Mesenchymal stem cell (in vitro differentiated cells and primary cell): ENCODE data around the gene CSNK2A1.

Source experiments
- DNase-seq: peaks from one replicate; pipeline ENCODE4 v3.0.0-alpha.2; 2013
- H2AFZ ChIP-seq: one replicate; pipeline ENCODE4 v1.6.1; 2013; ENCODE audit warnings: low read depth, mild to moderate bottlenecking, control low read depth, inconsistent platforms, low read length, moderate library complexity
- H2AK5ac ChIP-seq: 2 replicates; pipeline ENCODE4 v1.6.1; 2013; ENCODE audit warnings: low read length, moderate library complexity, mild to moderate bottlenecking, inconsistent platforms; ENCODE audit not compliant: severe bottlenecking
- H2BK120ac ChIP-seq: one replicate; pipeline ENCODE4 v1.6.1; 2013; ENCODE audit warnings: low read depth, mild to moderate bottlenecking, inconsistent platforms, low read length, moderate library complexity
- H2BK12ac ChIP-seq, 2 experiments: one replicate each; pipeline ENCODE4 v1.6.1; 2013; ENCODE audit warnings: inconsistent platforms in 2 of 2, low read length in 2 of 2, mild to moderate bottlenecking in 2 of 2, moderate library complexity in 2 of 2, control low read depth in 1 of 2
- H2BK15ac ChIP-seq: one replicate; pipeline ENCODE4 v1.6.1; 2013; ENCODE audit warnings: mild to moderate bottlenecking, low read depth, inconsistent platforms; ENCODE audit not compliant: poor library complexity, severe bottlenecking
- H2BK5ac ChIP-seq: 2 replicates; pipeline ENCODE4 v1.6.1; 2013; ENCODE audit warnings: low read depth, mild to moderate bottlenecking, low read length, control low read depth, inconsistent platforms; ENCODE audit not compliant: poor library complexity, severe bottlenecking
- H3K14ac ChIP-seq, 2 experiments: one replicate each; pipeline ENCODE4 v1.6.1; 2013; ENCODE audit warnings: inconsistent platforms in 2 of 2, low read length in 2 of 2, control low read depth in 1 of 2, mild to moderate bottlenecking in 1 of 2, moderate library complexity in 1 of 2
- H3K18ac ChIP-seq, 2 experiments: one replicate each; pipeline ENCODE4 v1.6.1; 2013; ENCODE audit warnings: inconsistent platforms in 2 of 2, low read length in 2 of 2, control low read depth in 1 of 2, low read depth in 1 of 2, mild to moderate bottlenecking in 1 of 2
- H3K23ac ChIP-seq, 2 experiments: one replicate each; pipeline ENCODE4 v1.6.1; 2013; ENCODE audit warnings: inconsistent platforms in 2 of 2, low read length in 2 of 2, mild to moderate bottlenecking in 2 of 2, moderate library complexity in 2 of 2, control low read depth in 1 of 2
- H3K27ac ChIP-seq: 2 replicates; pipeline ENCODE4 v1.5.1; 2013; ENCODE audit warnings: mild to moderate bottlenecking, moderate library complexity, low read length, control low read depth, inconsistent platforms; ENCODE audit not compliant: poor library complexity, severe bottlenecking
- H3K27me3 ChIP-seq, 2 experiments: 2 replicates each; pipeline versions ENCODE4 v1.6.1 to v1.7.0; 2013; ENCODE audit warnings: low read length in 2 of 2, mild to moderate bottlenecking in 2 of 2, moderate library complexity in 2 of 2, control low read depth in 1 of 2, inconsistent platforms in 1 of 2; ENCODE audit not compliant: control insufficient read depth in 1 of 2, insufficient read depth in 1 of 2
- H3K36me3 ChIP-seq, 2 experiments: 2 replicates each; pipeline versions ENCODE4 v1.6.1 to v1.7.0; 2013; ENCODE audit warnings: low read length in 2 of 2, control low read depth in 1 of 2, inconsistent platforms in 1 of 2, low read depth in 1 of 2, mild to moderate bottlenecking in 1 of 2; ENCODE audit not compliant: insufficient read depth in 2 of 2, control insufficient read depth in 1 of 2
- H3K4ac ChIP-seq, 2 experiments: one replicate each; pipeline ENCODE4 v1.6.1; 2013; ENCODE audit warnings: inconsistent platforms in 2 of 2, low read length in 2 of 2, mild to moderate bottlenecking in 2 of 2, moderate library complexity in 2 of 2, control low read depth in 1 of 2, low read depth in 1 of 2
- H3K4me1 ChIP-seq: 2 replicates; pipeline ENCODE4 v1.6.1; 2013; ENCODE audit warnings: low read depth, low read length, control low read depth; ENCODE audit not compliant: control insufficient read depth, insufficient read depth
- H3K4me2 ChIP-seq: 2 replicates; pipeline ENCODE4 v1.6.1; 2013; ENCODE audit warnings: low read length, mild to moderate bottlenecking, inconsistent platforms; ENCODE audit not compliant: poor library complexity, severe bottlenecking
- H3K4me3 ChIP-seq, 2 experiments: 2 replicates each; pipeline versions ENCODE4 v1.5.1 to v1.7.0; 2013; ENCODE audit warnings: low read length in 2 of 2, mild to moderate bottlenecking in 2 of 2, control low read depth in 1 of 2, low read depth in 1 of 2; ENCODE audit not compliant: insufficient read depth in 1 of 2
- H3K79me1 ChIP-seq: replicated peaks from 2 replicates; pipeline ENCODE4 v1.6.1; 2013; ENCODE audit warnings: mild to moderate bottlenecking, control low read depth, low read length, inconsistent platforms; ENCODE audit not compliant: poor library complexity, severe bottlenecking
- H3K9ac ChIP-seq: 2 replicates; pipeline ENCODE4 v1.7.0; 2013; ENCODE audit warnings: mild to moderate bottlenecking, low read length, moderate library complexity
- H3K9me3 ChIP-seq: 2 replicates; pipeline ENCODE4 v1.7.0; 2013; ENCODE audit warnings: mild to moderate bottlenecking, low read length; ENCODE audit not compliant: control insufficient read depth
- H4K8ac ChIP-seq: one replicate; pipeline ENCODE4 v1.6.1; 2013; ENCODE audit warnings: inconsistent platforms, mild to moderate bottlenecking, low read length, moderate library complexity
- H4K91ac ChIP-seq: one replicate; pipeline ENCODE4 v1.6.1; 2013; ENCODE audit warnings: mild to moderate bottlenecking, low read length, inconsistent platforms
- WGBS: methylation state at CpG from one replicate; pipeline ENCODE4 v1.1.7; 2013; ENCODE audit warnings: mixed read lengths; 5-methylcytosine and 5-hydroxymethylcytosine counted together

CSNK2A1 gene

GRCh38 chr20:574297-574942, 30.8 kb upstream of the CSNK2A1 start:
- no peaks in the 10 kb centered on the region for H3K79me1 ChIP-seq
- H3K23ac ChIP-seq, result no peak overlapping the region
- no peak overlapping the region for H3K27ac ChIP-seq
- no peak overlapping the region for H2BK120ac ChIP-seq
- H3K4ac ChIP-seq, result no peak overlapping the region
- no peak overlapping the region for H2AFZ ChIP-seq
- no peak overlapping the region for H3K4me3 ChIP-seq
- H2BK15ac ChIP-seq, result no peak overlapping the region
- no peak overlapping the region for H4K8ac ChIP-seq
- no peak overlapping the region for H2BK12ac ChIP-seq
- no peak for DNase-seq
- WGBS, result 62% methylated on average over 15 of the region's 15 CpGs
- H3K4me1 ChIP-seq, result no peaks in the 10 kb centered on the region
- no peak overlapping the region for H4K91ac ChIP-seq
- H3K18ac ChIP-seq, result no peak overlapping the region
- peaks cover 49 to 67% of the 10 kb centered on the region in 2 experiments for H3K27me3 ChIP-seq
- no peaks in the 10 kb centered on the region for H3K36me3 ChIP-seq
- H2BK5ac ChIP-seq, result no peak overlapping the region
- H3K14ac ChIP-seq, result peak overlapping the region in 1 of 2 experiments; percentile 84
- no peak overlapping the region for H3K4me2 ChIP-seq
- no peak overlapping the region for H3K9ac ChIP-seq
- H2AK5ac ChIP-seq, result no peak overlapping the region
- H3K9me3 ChIP-seq, result no peaks in the 10 kb centered on the region

DNA sequence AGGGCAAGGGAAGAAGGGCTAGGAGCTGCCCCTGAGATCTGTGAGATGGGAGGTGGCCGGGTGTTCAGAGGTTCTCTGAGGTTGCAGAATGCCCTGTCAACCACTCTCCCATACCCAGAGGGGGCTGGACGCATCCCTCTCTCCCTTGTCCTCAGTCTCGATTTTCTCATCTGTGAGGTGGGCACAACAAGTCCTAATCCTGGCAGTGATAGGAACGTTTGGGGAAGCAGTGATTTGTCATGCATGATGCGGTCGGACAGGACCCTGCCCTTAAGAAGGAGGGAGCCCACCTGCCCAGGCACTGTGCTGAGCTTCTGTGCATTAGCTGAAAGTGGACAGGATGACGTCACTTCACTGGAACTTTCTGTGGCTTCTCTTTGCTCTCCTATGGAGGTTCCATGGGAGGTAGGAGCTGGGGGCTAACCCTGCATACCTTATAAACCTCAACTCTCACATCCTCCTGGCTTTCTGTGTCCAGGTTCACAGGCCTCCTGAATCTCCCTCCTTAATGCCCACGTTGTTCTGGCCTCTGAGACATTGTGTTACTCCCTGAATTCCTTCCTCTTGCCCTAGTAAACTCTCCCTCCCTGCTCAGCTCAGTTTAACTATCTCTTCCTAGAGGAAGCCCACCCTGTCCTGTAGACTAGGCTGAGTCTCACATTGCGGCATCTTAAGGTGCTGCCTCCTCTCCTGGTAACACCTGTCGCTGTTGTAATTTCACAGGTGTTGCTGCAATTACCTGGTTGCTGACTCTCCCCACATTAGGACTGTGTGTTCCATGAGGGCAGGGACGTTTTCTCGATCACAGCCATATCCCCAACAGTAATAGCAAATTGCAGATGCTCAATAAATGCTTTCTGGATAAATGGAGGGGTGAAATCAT, 30.1 kb upstream of the CSNK2A1 start:
- no peak overlapping the region for H3K23ac ChIP-seq

GRCh38 chr20:572727-573126, 29.1 kb upstream of the CSNK2A1 start:
- no peak overlapping the region for H2BK120ac ChIP-seq
- H3K9ac ChIP-seq, result no peak overlapping the region
- no peak overlapping the region for H3K4me2 ChIP-seq
- H4K91ac ChIP-seq, result no peak overlapping the region
- H4K8ac ChIP-seq, result no peak overlapping the region
- H2AFZ ChIP-seq, result no peak overlapping the region
- no peak overlapping the region for H3K14ac ChIP-seq
- no peak overlapping the region for H3K4ac ChIP-seq
- peaks cover 62 to 82% of the 10 kb centered on the region in 2 experiments for H3K27me3 ChIP-seq
- no peak overlapping the region for H3K4me3 ChIP-seq
- no peak for DNase-seq
- H3K27ac ChIP-seq, result no peak overlapping the region
- H3K36me3 ChIP-seq, result peaks cover 0 to 1% of the 10 kb centered on the region in 2 experiments
- peaks cover 1% of the 10 kb centered on the region for H3K4me1 ChIP-seq
- 76% methylated on average over 7 of the region's 7 CpGs for WGBS
- H2AK5ac ChIP-seq, result no peak overlapping the region
- H3K79me1 ChIP-seq, result no peaks in the 10 kb centered on the region
- no peaks in the 10 kb centered on the region for H3K9me3 ChIP-seq
- no peak overlapping the region for H2BK5ac ChIP-seq
- no peak overlapping the region for H3K18ac ChIP-seq
- no peak overlapping the region for H3K23ac ChIP-seq
- no peak overlapping the region for H2BK15ac ChIP-seq
- no peak overlapping the region for H2BK12ac ChIP-seq

More for the DNA sequence above, 30.1 kb upstream of the CSNK2A1 start:
- WGBS, result 73% methylated on average over 9 of the region's 12 CpGs
- Histone ChIP-seq H3K9ac (no peak overlapping the region), H3K4me2 (no peak overlapping the region), H2AK5ac (no peak overlapping the region), H3K4ac (no peak overlapping the region), H2AFZ (no peak overlapping the region), H4K8ac (no peak overlapping the region), H2BK15ac (no peak overlapping the region), H3K27ac (no peak overlapping the region), H3K79me1 (no peaks in the 10 kb centered on the region), H3K4me3 (no peak overlapping the region), H3K4me1 (peaks cover 1% of the 10 kb centered on the region), H3K14ac (peak overlapping the region in 1 of 2 experiments; percentile 12), H2BK120ac (no peak overlapping the region), H4K91ac (no peak overlapping the region), H3K18ac (no peak overlapping the region), H3K27me3 (peaks cover 54 to 73% of the 10 kb centered on the region in 2 experiments), H2BK12ac (no peak overlapping the region), H3K36me3 (no peaks in the 10 kb centered on the region), H3K9me3 (no peaks in the 10 kb centered on the region), H2BK5ac (no peak overlapping the region)
- DNase-seq, result no peak

DNA sequence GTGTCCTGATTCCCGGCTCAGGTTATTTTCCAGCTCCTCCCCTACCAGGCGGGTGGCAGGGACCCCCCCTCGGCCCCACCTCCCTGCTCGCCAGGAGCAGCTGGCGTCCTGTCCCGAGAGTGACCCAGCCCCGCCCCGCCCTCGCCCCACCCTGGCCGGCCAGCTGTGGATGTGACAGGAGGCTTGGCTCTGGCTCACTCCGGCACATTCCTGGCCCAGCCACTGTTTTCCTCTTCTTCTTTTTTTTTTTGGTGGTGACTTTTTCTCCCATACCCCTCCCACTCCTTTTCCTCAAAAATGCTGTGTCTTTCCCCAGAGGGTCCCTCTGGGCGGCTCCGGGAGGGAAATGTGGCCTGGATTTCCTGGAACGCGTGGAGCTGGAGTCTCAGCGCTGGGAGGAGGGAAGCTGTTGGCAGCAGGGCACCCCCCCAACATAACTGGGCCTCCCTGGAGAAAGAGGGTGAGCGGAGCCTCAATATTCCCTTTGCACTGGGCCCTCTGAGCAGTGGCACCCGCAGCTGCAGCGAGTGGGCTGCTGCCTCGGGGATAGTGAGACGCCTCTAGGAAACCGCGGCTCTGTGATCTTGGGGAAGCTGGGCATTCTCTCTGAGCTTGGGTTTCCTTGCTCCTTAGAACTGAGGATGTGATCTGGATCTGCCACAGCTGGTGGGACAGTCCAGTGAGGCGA, 28.3 kb upstream of the CSNK2A1 start:
- H3K14ac ChIP-seq, result no peak overlapping the region
- H3K36me3 ChIP-seq, result peaks cover 0 to 3% of the 10 kb centered on the region in 2 experiments
- no peak overlapping the region for H3K9ac ChIP-seq
- no peak overlapping the region for H3K4me3 ChIP-seq
- no peak overlapping the region for H2BK15ac ChIP-seq
- no peak overlapping the region for H3K27ac ChIP-seq
- no peak overlapping the region for H3K18ac ChIP-seq
- WGBS, result 25% methylated on average over 24 of the region's 24 CpGs
- H3K79me1 ChIP-seq, result no peaks in the 10 kb centered on the region
- no peak overlapping the region for H3K4ac ChIP-seq
- no peak overlapping the region for H2AK5ac ChIP-seq
- peaks cover 1% of the 10 kb centered on the region for H3K4me1 ChIP-seq
- no peak for DNase-seq
- no peaks in the 10 kb centered on the region for H3K9me3 ChIP-seq
- H2BK5ac ChIP-seq, result no peak overlapping the region
- no peak overlapping the region for H4K91ac ChIP-seq
- H3K23ac ChIP-seq, result peak overlapping the region in 1 of 2 experiments; percentile 48
- no peak overlapping the region for H2AFZ ChIP-seq
- no peak overlapping the region for H4K8ac ChIP-seq
- H3K27me3 ChIP-seq, result peaks cover 69 to 86% of the 10 kb centered on the region in 2 experiments
- H3K4me2 ChIP-seq, result no peak overlapping the region
- no peak overlapping the region for H2BK12ac ChIP-seq
- H2BK120ac ChIP-seq, result no peak overlapping the region
